ENCODE measurements around the gene RHBDF2. TPM values are rescaled to one million over a fixed set of nuclear protein-coding genes. Genes with fewer than 3 reads are reported as not detected.

RHBDF2 gene
- total and polyA plus RNA-seq, 4 experiments from 2014 or later = 5.4 to 62.2 (median 32.6) TPM

GRCh38 chr17:76478730-76479514 is 22.3 kb downstream of the RHBDF2 start:
- no peak for DNase-seq
- no peak overlapping the region for H3K27ac ChIP-seq (ENCODE audit: low read depth, low read length)
- Mint-ChIP-seq H3K9me3 (no peaks in the 10 kb centered on the region), H3K36me3 (peaks cover 3 to 18% of the 10 kb centered on the region in 2 donors), H3K27me3 (no peaks in the 10 kb centered on the region), H3K4me1 (peaks cover 0 to 4% (median under 1%) of the 10 kb centered on the region in 4 donors), H3K4me3 (no peak overlapping the region), H3K27ac (peak overlapping the region in 1 of 7 donors; percentile 41)
- no peaks in the 10 kb centered on the region for H3K9me3 ChIP-seq (ENCODE audit: control insufficient read depth in 1 of 2, low read length in 2 of 2)
- H3K27me3 ChIP-seq (ENCODE audit: insufficient read depth, low read length) = no peaks in the 10 kb centered on the region
- no peak overlapping the region for H3K4me3 ChIP-seq (ENCODE audit: low read length in 2 of 2)
- H3K36me3 ChIP-seq (ENCODE audit: insufficient read depth, low read length) = no peaks in the 10 kb centered on the region
- intact Hi-C loops (cut with micrococcal nuclease) = no loop called here
- no peaks in the 10 kb centered on the region for H3K4me1 ChIP-seq (ENCODE audit: insufficient read depth, low read length)
- CTCF ChIA-PET (ENCODE audit: partially characterized antibody) = no interaction called here
- POLR2A ChIA-PET (ENCODE audit: partially characterized antibody) = no interaction called here

- H3K36me3 Mint-ChIP-seq = peaks cover 6 to 22% of the 10 kb centered on the region in 2 donors
- H3K4me1 Mint-ChIP-seq = peaks cover 0 to 4% (median under 1%) of the 10 kb centered on the region in 4 donors
- H3K9me3 Mint-ChIP-seq = no peaks in the 10 kb centered on the region
- no peaks in the 10 kb centered on the region for H3K27me3 Mint-ChIP-seq
- DNase-seq = no peak
- H3K4me3 Mint-ChIP-seq = no peak overlapping the region
- H3K9me3 ChIP-seq (ENCODE audit: control insufficient read depth in 1 of 2, low read length in 2 of 2) = no peaks in the 10 kb centered on the region
- no peaks in the 10 kb centered on the region for H3K36me3 ChIP-seq (ENCODE audit: insufficient read depth, low read length)
- no peaks in the 10 kb centered on the region for H3K27me3 ChIP-seq (ENCODE audit: insufficient read depth, low read length)
- no peak overlapping the region for H3K4me3 ChIP-seq (ENCODE audit: low read length in 2 of 2)
- peak overlapping the region in 3 of 7 donors; percentile 12 to 80 (median 61) for H3K27ac Mint-ChIP-seq
- no peak overlapping the region for H3K27ac ChIP-seq (ENCODE audit: low read depth, low read length)
- H3K4me1 ChIP-seq (ENCODE audit: insufficient read depth, low read length) = no peaks in the 10 kb centered on the region
- ChIA-PET CTCF (ENCODE audit: partially characterized antibody) (interaction anchor here (3.3 kb wide), 1 partner anchor 11 kb away, joined by 17 read pairs; the partner anchor contains the start of gene AANAT), POLR2A (ENCODE audit: partially characterized antibody) (interaction anchor here (0.8 to 1.6 kb wide), 3 partner anchors 16 to 37 kb away, joined by 3 to 9 read pairs (median 4); partner anchors contain the start of gene RHBDF2)
- intact Hi-C loops (cut with micrococcal nuclease) = no loop called here
These were observed 23.1 kb downstream of the RHBDF2 start for GRCh38 chr17:76478097-76478496.

DNA sequence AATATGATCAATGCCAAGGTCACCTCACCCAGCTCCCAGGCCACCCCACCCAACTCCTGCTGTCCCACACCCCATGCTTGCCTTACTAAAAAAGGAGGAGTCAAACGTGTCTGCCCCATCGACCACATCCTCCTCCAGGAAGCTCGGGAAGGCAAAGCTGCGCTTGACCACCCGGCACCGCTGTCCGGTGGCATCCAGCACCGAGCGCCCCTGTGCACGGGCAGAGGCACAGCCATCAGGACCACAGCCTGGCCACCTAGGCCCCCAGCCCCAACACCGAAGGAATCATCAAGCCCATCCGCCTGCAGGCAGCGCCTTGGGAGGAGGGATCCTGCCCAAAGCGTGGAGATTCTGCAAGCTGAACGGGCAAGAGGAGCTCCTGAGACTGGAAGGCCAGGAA is 23.6 kb downstream of the RHBDF2 start:
- Mint-ChIP-seq H3K4me3 (no peak overlapping the region), H3K9me3 (no peaks in the 10 kb centered on the region), H3K27me3 (no peaks in the 10 kb centered on the region), H3K27ac (peak overlapping the region in 2 of 7 donors; percentile 12 to 57), H3K4me1 (peaks cover 0 to 4% (median under 1%) of the 10 kb centered on the region in 4 donors), H3K36me3 (peaks cover 9 to 26% of the 10 kb centered on the region in 2 donors)
- no peak overlapping the region for H3K4me3 ChIP-seq (ENCODE audit: low read length in 2 of 2)
- H3K4me1 ChIP-seq (ENCODE audit: insufficient read depth, low read length) = no peaks in the 10 kb centered on the region
- no peak overlapping the region for H3K27ac ChIP-seq (ENCODE audit: low read depth, low read length)
- CTCF ChIA-PET (ENCODE audit: partially characterized antibody) = interaction anchor here (3.3 kb wide), 1 partner anchor 11 kb away, joined by 17 read pairs; the partner anchor contains the start of gene AANAT
- H3K9me3 ChIP-seq (ENCODE audit: control insufficient read depth in 1 of 2, low read length in 2 of 2) = no peaks in the 10 kb centered on the region
- POLR2A ChIA-PET (ENCODE audit: partially characterized antibody) = interaction anchor here (0.8 to 1.6 kb wide), 3 partner anchors 16 to 38 kb away, joined by 3 to 9 read pairs (median 4); partner anchors contain the start of gene RHBDF2
- no peaks in the 10 kb centered on the region for H3K27me3 ChIP-seq (ENCODE audit: insufficient read depth, low read length)
- intact Hi-C loops (cut with micrococcal nuclease) = no loop called here
- no peaks in the 10 kb centered on the region for H3K36me3 ChIP-seq (ENCODE audit: insufficient read depth, low read length)
- no peak for DNase-seq

DNA sequence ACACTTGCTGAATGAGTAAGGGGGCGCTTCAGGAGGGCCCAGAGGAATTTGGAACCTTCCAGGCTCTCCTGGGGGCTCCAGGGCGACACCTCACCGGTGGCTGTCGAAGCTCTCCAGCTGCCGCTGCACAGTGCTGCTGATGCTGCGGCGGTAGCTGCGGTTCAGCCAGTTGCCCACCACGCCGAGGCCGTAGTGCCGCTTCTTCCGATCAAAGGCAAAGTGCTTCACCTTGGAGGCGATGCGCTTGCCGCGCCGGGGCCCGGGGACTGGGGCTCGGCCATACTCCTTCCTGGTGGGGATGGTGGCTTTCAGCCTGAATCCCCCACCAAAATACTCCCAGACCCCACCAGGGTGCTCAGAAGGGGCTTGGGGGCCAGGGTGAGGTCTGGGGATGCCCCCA is 24.5 kb downstream of the RHBDF2 start:
- H3K27ac ChIP-seq (ENCODE audit: low read depth, low read length) = no peak overlapping the region
- no peak for DNase-seq
- H3K36me3 ChIP-seq (ENCODE audit: insufficient read depth, low read length) = no peaks in the 10 kb centered on the region
- ChIA-PET POLR2A (ENCODE audit: partially characterized antibody) (interaction anchor here (1.6 kb wide), 2 partner anchors 17 to 25 kb away, joined by 4 to 9 read pairs; partner anchors contain the start of gene RHBDF2), CTCF (ENCODE audit: partially characterized antibody) (interaction anchor here (3.3 kb wide), 1 partner anchor 10 kb away, joined by 17 read pairs; the partner anchor contains the start of gene AANAT)
- Mint-ChIP-seq H3K9me3 (no peaks in the 10 kb centered on the region), H3K4me1 (peaks cover 0 to 1% (median under 1%) of the 10 kb centered on the region in 4 donors), H3K36me3 (peaks cover 9 to 24% of the 10 kb centered on the region in 2 donors), H3K27me3 (no peaks in the 10 kb centered on the region), H3K27ac (no peak overlapping the region), H3K4me3 (no peak overlapping the region)
- H3K4me1 ChIP-seq (ENCODE audit: insufficient read depth, low read length) = no peaks in the 10 kb centered on the region
- H3K9me3 ChIP-seq (ENCODE audit: control insufficient read depth in 1 of 2, low read length in 2 of 2) = no peaks in the 10 kb centered on the region
- intact Hi-C loops (cut with micrococcal nuclease) = no loop called here
- no peaks in the 10 kb centered on the region for H3K27me3 ChIP-seq (ENCODE audit: insufficient read depth, low read length)
- H3K4me3 ChIP-seq (ENCODE audit: low read length in 2 of 2) = no peak overlapping the region

DNA sequence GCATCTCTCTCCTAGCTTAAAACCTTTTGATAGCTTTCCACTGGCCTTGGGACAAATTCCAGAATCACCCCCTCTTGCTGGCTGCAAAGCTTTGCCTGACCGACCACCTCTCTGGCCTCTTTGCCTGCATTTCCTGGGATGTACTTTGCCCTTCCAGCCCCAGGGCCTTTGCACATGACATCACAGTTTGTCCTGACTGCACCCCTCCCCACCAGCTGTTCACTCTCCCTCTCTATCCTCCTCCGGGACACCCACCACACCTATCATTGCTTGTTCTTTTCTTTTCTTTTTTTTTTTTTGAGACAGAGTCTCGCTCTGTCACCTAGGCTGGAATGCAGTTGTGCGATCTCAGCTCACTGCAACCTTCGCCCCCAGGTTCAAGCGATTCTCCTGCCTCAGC is 25.9 kb downstream of the RHBDF2 start:
- H3K36me3 ChIP-seq (ENCODE audit: insufficient read depth, low read length) = peaks cover 6% of the 10 kb centered on the region

DNA sequence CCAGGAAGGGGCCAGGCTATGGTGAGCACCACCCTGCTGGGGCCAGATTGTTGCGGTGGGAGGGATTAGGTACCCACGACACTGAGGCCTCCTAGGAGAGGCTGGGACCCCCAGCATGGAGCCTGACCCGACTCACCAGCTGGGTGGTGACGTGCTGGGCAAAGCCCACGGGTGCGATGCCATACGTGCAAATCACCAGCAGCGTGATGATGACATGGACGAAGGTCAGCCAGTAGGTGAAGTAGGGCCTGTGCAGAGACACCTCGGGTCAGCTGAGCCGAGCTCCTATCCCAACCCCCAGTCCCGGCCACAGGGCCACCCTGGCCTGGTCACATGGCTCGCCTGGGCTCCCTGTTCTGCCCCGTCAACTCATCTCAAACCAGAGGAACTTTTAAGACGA is 26.3 kb downstream of the RHBDF2 start:
- H3K27ac ChIP-seq (ENCODE audit: low read depth, low read length) = no peak overlapping the region
- H3K36me3 Mint-ChIP-seq = peaks cover 9 to 33% of the 10 kb centered on the region in 2 donors
- H3K4me3 ChIP-seq (ENCODE audit: low read length in 2 of 2) = no peak overlapping the region
- H3K27me3 ChIP-seq (ENCODE audit: insufficient read depth, low read length) = no peaks in the 10 kb centered on the region
- H3K27ac Mint-ChIP-seq = peak overlapping the region in 1 of 7 donors; percentile 47
- CTCF ChIA-PET (ENCODE audit: partially characterized antibody) = interaction anchor here (1.1 to 3.3 kb wide), 6 partner anchors 8 to 32 kb away, joined by 3 to 17 read pairs (median 6); partner anchors contain the start of genes AANAT and RHBDF2
- peaks cover 6% of the 10 kb centered on the region for H3K36me3 ChIP-seq (ENCODE audit: insufficient read depth, low read length)
- POLR2A ChIA-PET (ENCODE audit: partially characterized antibody) = interaction anchor here (2.0 kb wide), 1 partner anchor 18 kb away, joined by 10 read pairs; no protein-coding TSS in a partner anchor
- intact Hi-C loops (cut with micrococcal nuclease) = no loop called here
- no peaks in the 10 kb centered on the region for H3K9me3 Mint-ChIP-seq
- no peak overlapping the region for H3K4me3 Mint-ChIP-seq
- no peaks in the 10 kb centered on the region for H3K27me3 Mint-ChIP-seq
- H3K4me1 ChIP-seq (ENCODE audit: insufficient read depth, low read length) = no peaks in the 10 kb centered on the region
- no peaks in the 10 kb centered on the region for H3K9me3 ChIP-seq (ENCODE audit: control insufficient read depth in 1 of 2, low read length in 2 of 2)
- H3K4me1 Mint-ChIP-seq = peaks cover 0 to 1% (median 0%) of the 10 kb centered on the region in 4 donors
- DNase-seq = no peak

More for the DNA sequence above, 25.9 kb downstream of the RHBDF2 start:
- no peak overlapping the region for H3K4me3 Mint-ChIP-seq
- Histone ChIP-seq H3K27ac (ENCODE audit: low read depth, low read length) (no peak overlapping the region), H3K4me1 (ENCODE audit: insufficient read depth, low read length) (no peaks in the 10 kb centered on the region), H3K9me3 (ENCODE audit: control insufficient read depth in 1 of 2, low read length in 2 of 2) (no peaks in the 10 kb centered on the region), H3K4me3 (ENCODE audit: low read length in 2 of 2) (no peak overlapping the region), H3K27me3 (ENCODE audit: insufficient read depth, low read length) (no peaks in the 10 kb centered on the region)
- peaks cover 9 to 33% of the 10 kb centered on the region in 2 donors for H3K36me3 Mint-ChIP-seq
- ChIA-PET POLR2A (ENCODE audit: partially characterized antibody) (interaction anchor here (2.0 kb wide), 1 partner anchor 18 kb away, joined by 10 read pairs; no protein-coding TSS in a partner anchor), CTCF (ENCODE audit: partially characterized antibody) (interaction anchor here (1.1 to 3.3 kb wide), 6 partner anchors 8 to 32 kb away, joined by 3 to 17 read pairs (median 6); partner anchors contain the start of genes AANAT and RHBDF2)
- H3K27ac Mint-ChIP-seq = peak overlapping the region in 3 of 7 donors; percentile 37 to 66 (median 47)
- H3K4me1 Mint-ChIP-seq = peaks cover 0 to 1% (median 0%) of the 10 kb centered on the region in 4 donors
- intact Hi-C loops (cut with micrococcal nuclease) = no loop called here
- no peaks in the 10 kb centered on the region for H3K27me3 Mint-ChIP-seq
- DNase-seq = no peak
- H3K9me3 Mint-ChIP-seq = no peaks in the 10 kb centered on the region

GRCh38 chr17:76474238-76474637 is 27.0 kb downstream of the RHBDF2 start:
- Mint-ChIP-seq H3K36me3 (peaks cover 9 to 29% of the 10 kb centered on the region in 2 donors), H3K9me3 (no peaks in the 10 kb centered on the region), H3K27ac (no peak overlapping the region), H3K4me3 (no peak overlapping the region), H3K4me1 (peaks cover 0 to 1% (median 0%) of the 10 kb centered on the region in 4 donors), H3K27me3 (no peaks in the 10 kb centered on the region)
- no peak for DNase-seq
- intact Hi-C loops (cut with micrococcal nuclease) = no loop called here
- CTCF ChIA-PET (ENCODE audit: partially characterized antibody) = interaction anchor here (0.6 to 1.4 kb wide), 3 partner anchors 15 to 50 kb away, joined by 3 to 7 read pairs (median 3); no protein-coding TSS in a partner anchor
- no peaks in the 10 kb centered on the region for H3K27me3 ChIP-seq (ENCODE audit: insufficient read depth, low read length)
- H3K4me1 ChIP-seq (ENCODE audit: insufficient read depth, low read length) = no peaks in the 10 kb centered on the region
- no peak overlapping the region for H3K27ac ChIP-seq (ENCODE audit: low read depth, low read length)
- POLR2A ChIA-PET (ENCODE audit: partially characterized antibody) = interaction anchor here (2.0 kb wide), 1 partner anchor 19 kb away, joined by 10 read pairs; no protein-coding TSS in a partner anchor
- H3K4me3 ChIP-seq (ENCODE audit: low read length in 2 of 2) = no peak overlapping the region
- peaks cover 6% of the 10 kb centered on the region for H3K36me3 ChIP-seq (ENCODE audit: insufficient read depth, low read length)
- H3K9me3 ChIP-seq (ENCODE audit: control insufficient read depth in 1 of 2, low read length in 2 of 2) = no peaks in the 10 kb centered on the region
